Right cardiac atrium (tissue), 5 donors: Measurements from ENCODE around the gene ACTN2. TPM values are rescaled to one million over a fixed set of nuclear protein-coding genes. Genes with fewer than 3 reads are reported as not detected.

ENCODE experiments used
- ATAC-seq, 2 donors: fragments of 200-7000 bp; cut with Tn5 transposase; one replicate each; pipeline versions ENCODE4 v1.8.0 to v1.9.1; 2020; ENCODE audit warnings: moderate library complexity in 2 of 2, mild to moderate bottlenecking in 1 of 2
- DNase-seq, 3 donors: peaks; one replicate each; pipeline ENCODE4 v3.0.0-alpha.2; 2020
- H3K27ac ChIP-seq: one replicate; pipeline ENCODE4 v1.5.1; 2013; ENCODE audit warnings: mild to moderate bottlenecking, low read length, control low read depth, moderate library complexity
- H3K27me3 ChIP-seq: one replicate; pipeline ENCODE4 v1.6.1; 2013; ENCODE audit not compliant: control insufficient read depth, insufficient read depth
- H3K4me1 ChIP-seq: one replicate; pipeline ENCODE4 v1.6.1; 2013; ENCODE audit warnings: low read length; ENCODE audit not compliant: control insufficient read depth, insufficient read depth
- H3K4me3 ChIP-seq: one replicate; pipeline ENCODE4 v1.5.1; 2013; ENCODE audit warnings: low read length, control low read depth
- H3K9me3 ChIP-seq: one replicate; pipeline ENCODE4 v1.6.1; 2013; ENCODE audit warnings: low read length; ENCODE audit not compliant: control insufficient read depth
- WGBS: extraction: QIAGEN DNeasy Blood & Tissue Kit; methylation state at CpG from one replicate; pipeline ENCODE4 v1.1.7; 2013; 5-methylcytosine and 5-hydroxymethylcytosine counted together
- intact Hi-C, 4 donors: fragments of 100-400 bp; cut with DNase I; formaldehyde crosslinking; loops; one replicate each; pipeline versions ENCODE4 v1.11.0 to v1.14.0; 2022 to 2023
- polyA plus RNA-seq: library from polyadenylated mRNA; stranded (reverse); fragments of 200-250 nt; gene quantifications from one replicate; pipeline ENCODE4 v1.2.3, GENCODE V29; 2013
- total RNA-seq, 4 donors: library from RNA; stranded (reverse); fragmentation: NEBNext Ultra II Directional; extraction: Animal tissue kit (Norgen Biotek cat#: 25700); gene quantifications; one replicate each; pipeline ENCODE4 v1.2.1, GENCODE V29; 2021
- donor health status: healthy with polysubstance abuse.
- donor health status: DM: no; HTN: yes; CAD: no.
- donor health status: DM: no; HTN: no; CAD: no.
- donor health status: DM: no; HTN: yes; CAD: no; lungs with severe emphysema.
- donor health status: DM: yes; HTN: yes; CAD: no.

ACTN2 gene
- total and polyA plus RNA-seq, 5 donors = 827 to 1,705 (median 1,363) TPM

- no peak for ATAC-seq
- peak overlapping the region; percentile 46 for H3K4me3 ChIP-seq
- H3K4me1 ChIP-seq = no peaks in the 10 kb centered on the region
Measured at GRCh38 chr1:236691348-236691747, 5.0 kb downstream of the ACTN2 start.

DNA sequence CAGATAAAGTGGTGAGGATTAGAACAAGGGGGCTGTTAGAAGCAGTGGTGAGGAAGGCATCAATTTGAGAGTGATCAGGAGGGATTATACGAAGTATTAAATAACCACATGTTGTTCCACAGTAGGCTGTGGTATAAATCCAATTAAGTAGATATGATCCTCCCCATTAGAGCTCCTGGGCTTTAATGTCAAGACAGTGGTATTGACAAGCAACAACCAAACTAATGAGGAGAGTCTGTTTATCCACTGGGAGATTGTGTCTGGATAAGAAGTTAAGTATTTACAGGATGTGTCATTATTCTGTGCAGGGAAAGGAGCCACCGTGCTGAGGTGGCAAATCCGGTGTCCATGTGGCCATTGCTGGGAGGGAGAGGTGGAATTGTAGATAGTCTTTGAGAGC is 5.8 kb downstream of the ACTN2 start:
- peak overlapping the region; percentile 64 for H3K27ac ChIP-seq
- intact Hi-C loops = no loop called here
- no peaks in the 10 kb centered on the region for H3K4me1 ChIP-seq
- peak overlapping the region; percentile 46 for H3K4me3 ChIP-seq
- DNase-seq = no peak
- WGBS = 51% methylated on average over 3 of the region's 3 CpGs
- H3K9me3 ChIP-seq = no peaks in the 10 kb centered on the region
- no peak for ATAC-seq
- H3K27me3 ChIP-seq = no peaks in the 10 kb centered on the region

More at GRCh38 chr1:236691348-236691747, 5.0 kb downstream of the ACTN2 start:
- 87% methylated on average over 5 of the region's 5 CpGs for WGBS
- no peaks in the 10 kb centered on the region for H3K27me3 ChIP-seq
- peak overlapping the region; percentile 64 for H3K27ac ChIP-seq
- intact Hi-C loops = no loop called here
- DNase-seq = no peak
- no peaks in the 10 kb centered on the region for H3K9me3 ChIP-seq

- Histone ChIP-seq H3K27me3 (no peaks in the 10 kb centered on the region), H3K4me1 (peaks cover under 1% of the 10 kb centered on the region), H3K9me3 (no peaks in the 10 kb centered on the region), H3K27ac (peak overlapping the region; percentile 34), H3K4me3 (no peak overlapping the region)
- DNase-seq (no peak), ATAC-seq (no peak)
- WGBS = 65% methylated on average over 10 of the region's 10 CpGs
- intact Hi-C loops = no loop called here
Measured at GRCh38 chr1:236692742-236693141, 6.4 kb downstream of the ACTN2 start.

GRCh38 chr1:236699366-236699765 is 13.1 kb downstream of the ACTN2 start:
- 21% methylated on average over 6 of the region's 6 CpGs for WGBS
- H3K27ac ChIP-seq = peak overlapping the region; percentile 81
- no peak for DNase-seq
- H3K4me1 ChIP-seq = peaks cover 4% of the 10 kb centered on the region
- no peaks in the 10 kb centered on the region for H3K27me3 ChIP-seq
- peak; percentile 42 to 56 for ATAC-seq
- intact Hi-C loops = no loop called here
- H3K9me3 ChIP-seq = no peaks in the 10 kb centered on the region
- H3K4me3 ChIP-seq = peak overlapping the region; percentile 35

- Histone ChIP-seq H3K27ac (peak overlapping the region; percentile 54), H3K4me1 (peaks cover 4% of the 10 kb centered on the region), H3K9me3 (no peaks in the 10 kb centered on the region), H3K4me3 (no peak overlapping the region), H3K27me3 (no peaks in the 10 kb centered on the region)
- DNase-seq (no peak), ATAC-seq (peak; percentile 57 to 67)
- intact Hi-C loops = no loop called here
- 71% methylated on average over 2 of the region's 2 CpGs for WGBS
Measured at GRCh38 chr1:236700903-236701302, 14.6 kb downstream of the ACTN2 start.

DNA sequence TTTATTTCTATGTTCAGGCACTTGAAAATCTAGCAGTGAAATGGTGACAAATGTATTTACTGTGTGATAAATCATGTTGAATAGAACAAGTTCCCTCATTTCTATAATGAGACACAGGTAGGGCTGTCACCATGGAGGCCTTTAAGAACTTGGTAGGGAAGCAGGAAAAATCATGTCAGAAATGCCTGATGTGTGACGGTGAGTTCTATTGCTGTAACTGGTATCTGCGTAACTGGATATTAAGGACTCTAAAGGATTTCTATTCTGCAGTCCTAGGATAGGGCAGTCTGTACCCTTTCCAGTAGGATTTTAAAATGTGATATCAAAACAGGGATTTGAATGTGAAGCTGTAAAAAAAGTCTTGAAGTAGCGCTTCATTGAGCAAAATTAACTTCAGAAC is 15.5 kb downstream of the ACTN2 start:
- DNase-seq = no peak
- WGBS = 61% methylated on average over 3 of the region's 3 CpGs
- Histone ChIP-seq H3K27me3 (no peaks in the 10 kb centered on the region), H3K27ac (no peak overlapping the region), H3K4me3 (peak overlapping the region; percentile 32), H3K9me3 (no peaks in the 10 kb centered on the region), H3K4me1 (peaks cover 4% of the 10 kb centered on the region)
- peak; percentile 13 to 22 for ATAC-seq
- intact Hi-C loops = no loop called here

DNA sequence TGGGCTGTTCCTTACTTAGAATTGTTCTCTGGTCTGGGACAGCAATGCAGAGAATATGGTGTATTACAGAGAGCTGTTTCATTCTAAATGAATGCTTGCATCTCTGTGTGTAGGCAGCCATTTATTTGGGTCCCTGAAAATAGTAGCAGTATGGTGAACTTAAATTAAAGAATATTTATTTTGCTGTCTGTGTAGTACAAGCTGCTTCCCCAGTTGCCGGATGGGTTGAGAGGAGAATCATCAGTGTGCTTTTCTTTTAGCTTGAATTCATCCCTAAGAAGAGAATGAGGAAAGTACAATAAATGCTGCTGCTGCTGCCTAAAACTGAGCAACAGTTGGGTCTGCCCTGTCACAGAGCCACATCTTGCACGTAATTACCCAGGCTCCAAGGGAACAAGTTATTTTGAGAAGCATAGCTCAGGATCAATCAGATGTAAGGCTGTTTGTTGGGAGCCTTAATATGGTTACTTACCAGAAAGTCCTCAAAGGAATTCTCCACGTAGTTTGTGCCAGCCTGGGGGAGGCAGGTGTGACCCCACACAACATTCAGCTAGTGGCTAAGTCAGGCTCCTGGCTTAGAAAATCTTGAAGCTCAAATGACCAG is 16.6 kb downstream of the ACTN2 start:
- Histone ChIP-seq H3K4me1 (peaks cover 2% of the 10 kb centered on the region), H3K4me3 (no peak overlapping the region), H3K9me3 (no peaks in the 10 kb centered on the region), H3K27ac (peak overlapping the region; percentile 89), H3K27me3 (no peaks in the 10 kb centered on the region)
- no peak for DNase-seq
- ATAC-seq = peak; percentile 15 to 20
- intact Hi-C loops = no loop called here
- 55% methylated on average over 3 of the region's 3 CpGs for WGBS

DNA sequence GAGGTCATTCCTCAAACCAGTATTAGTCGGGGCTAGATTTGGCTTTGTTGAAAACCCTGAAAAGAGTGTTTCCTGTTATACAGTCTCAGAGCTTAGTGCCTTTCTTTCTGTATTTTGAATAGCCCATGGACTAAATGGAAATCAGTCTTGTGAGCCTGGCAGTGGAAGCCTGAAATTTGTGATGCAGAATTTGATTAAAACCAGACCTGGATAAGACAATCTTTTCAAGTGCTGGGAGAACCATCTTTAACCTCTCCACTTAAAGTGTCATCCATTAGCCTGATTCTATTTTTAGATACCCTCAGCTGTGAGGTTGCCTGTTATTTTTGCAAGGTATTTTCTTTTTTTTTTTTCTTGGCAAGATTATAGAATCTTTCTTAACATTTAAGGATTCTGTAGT is 19.5 kb downstream of the ACTN2 start:
- intact Hi-C loops = no loop called here
- no peak overlapping the region for H3K4me3 ChIP-seq
- H3K27me3 ChIP-seq = no peaks in the 10 kb centered on the region
- no peaks in the 10 kb centered on the region for H3K4me1 ChIP-seq
- H3K9me3 ChIP-seq = no peaks in the 10 kb centered on the region
- 39% methylated on average over 1 of the region's 1 CpG for WGBS
- ATAC-seq = no peak
- peak overlapping the region; percentile 16 for H3K27ac ChIP-seq
- DNase-seq = no peak

GRCh38 chr1:236706183-236706582 is 19.9 kb downstream of the ACTN2 start:
- H3K4me1 ChIP-seq = no peaks in the 10 kb centered on the region
- H3K27ac ChIP-seq = no peak overlapping the region
- no peak overlapping the region for H3K4me3 ChIP-seq
- ATAC-seq = no peak
- H3K27me3 ChIP-seq = no peaks in the 10 kb centered on the region
- no peaks in the 10 kb centered on the region for H3K9me3 ChIP-seq
- intact Hi-C loops = no loop called here
- 66% methylated on average over 1 of the region's 1 CpG for WGBS
- DNase-seq = no peak

GRCh38 chr1:236710328-236710892 is 24.1 kb downstream of the ACTN2 start:
- H3K4me3 ChIP-seq = no peak overlapping the region
- no peak overlapping the region for H3K27ac ChIP-seq
- no peak for DNase-seq
- intact Hi-C loops = no loop called here
- no peaks in the 10 kb centered on the region for H3K9me3 ChIP-seq
- no peaks in the 10 kb centered on the region for H3K4me1 ChIP-seq
- H3K27me3 ChIP-seq = no peaks in the 10 kb centered on the region
- peak; percentile 19 to 32 for ATAC-seq
- 70% methylated on average over 11 of the region's 11 CpGs for WGBS

DNA sequence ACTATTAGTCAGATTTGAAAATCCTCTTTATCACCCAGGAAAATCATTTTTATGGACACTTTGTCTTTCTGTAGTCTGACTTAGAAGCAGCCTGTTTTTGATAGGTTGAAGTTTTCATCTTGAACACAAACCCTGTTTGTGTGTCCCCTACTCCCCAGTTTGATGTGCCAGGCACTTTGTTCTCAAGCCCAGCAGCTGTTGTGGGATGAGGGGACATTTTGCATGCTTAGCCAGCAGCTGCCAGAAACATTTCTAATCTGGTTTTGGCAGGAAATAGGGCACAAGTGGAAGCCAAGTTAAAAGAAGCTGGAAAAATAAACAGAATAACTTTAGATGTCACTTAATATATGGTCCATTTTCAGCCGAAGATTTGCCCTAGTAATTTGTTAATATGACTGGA is 29.9 kb downstream of the ACTN2 start:
- peak; percentile 65 to 81 for ATAC-seq
- Histone ChIP-seq H3K27ac (no peak overlapping the region), H3K9me3 (no peaks in the 10 kb centered on the region), H3K27me3 (no peaks in the 10 kb centered on the region), H3K4me3 (no peak overlapping the region), H3K4me1 (peaks cover 12% of the 10 kb centered on the region)
- peak; percentile 33 to 70 (median 68) for DNase-seq
- intact Hi-C loops = no loop called here
- 6% methylated on average over 1 of the region's 1 CpG for WGBS
